K562 (cell line): ENCODE measurements around the gene TMEM106B. TPM values are rescaled to one million over a fixed set of nuclear protein-coding genes. Genes with fewer than 3 reads are reported as not detected.

Experiments
- CHD1 ChIP-seq: fragments of 200-600 bp; sonication (generic); IDR thresholded peaks from one replicate; pipeline ENCODE4 v1.6.1; 2012; ENCODE audit warnings: mild to moderate bottlenecking, moderate library complexity, low read length, inconsistent platforms
- ERF ChIP-seq: fragments of 450-650 bp; formaldehyde crosslinking; IDR thresholded peaks from 2 replicates; pipeline ENCODE4 v1.4.0; 2020; ENCODE audit warnings: mild to moderate bottlenecking, mixed read lengths
- EWSR1 ChIP-seq: fragments of 450-650 bp; IDR thresholded peaks from 2 replicates; pipeline ENCODE4 v1.6.1; 2018; ENCODE audit warnings: borderline replicate concordance, mild to moderate bottlenecking, low read depth, moderate library complexity; ENCODE audit not compliant: partially characterized antibody
- FOXA3 ChIP-seq, 2 experiments: fragments of 450-650 bp in 1 of 2; sonication (generic) in 1 of 2; formaldehyde crosslinking; IDR thresholded peaks in 1 of 2; conservative IDR thresholded peaks in 1 of 2; 2 replicates each; pipeline versions ENCODE4 v1.4.0 to v1.8.0; 2020 to 2022; ENCODE audit warnings: mild to moderate bottlenecking in 2 of 2, missing genetic modification reagents in 1 of 2
- FOXM1 ChIP-seq, 2 experiments: fragments of 450-650 bp in 1 of 2; sonication (generic) in 1 of 2; formaldehyde crosslinking in 1 of 2; IDR thresholded peaks; 2 replicates each; pipeline versions ENCODE4 v1.6.1 to v1.9.0; 2017 to 2022; ENCODE audit warnings: low read depth in 2 of 2, mild to moderate bottlenecking in 2 of 2, missing genetic modification reagents in 1 of 2, moderate library complexity in 1 of 2
- IRF1 ChIP-seq: sonication (generic); formaldehyde crosslinking; IDR thresholded peaks from 2 replicates; pipeline ENCODE4 v1.8.0; 2022; ENCODE audit warnings: missing genetic modification reagents, mild to moderate bottlenecking, borderline replicate concordance
- IRF2 ChIP-seq: sonication (generic); formaldehyde crosslinking; IDR thresholded peaks from 2 replicates; pipeline ENCODE4 v1.8.1; 2022; ENCODE audit warnings: mild to moderate bottlenecking, missing genetic modification reagents
- NKRF ChIP-seq: fragments of 450-650 bp; IDR thresholded peaks from 2 replicates; pipeline ENCODE4 v1.6.1; 2016; ENCODE audit warnings: borderline replicate concordance
- NR0B1 ChIP-seq: fragments of 450-650 bp; IDR thresholded peaks from one replicate; pipeline ENCODE4 v1.6.1; 2018; ENCODE audit warnings: mild to moderate bottlenecking, moderate library complexity; ENCODE audit not compliant: partially characterized antibody
- PML ChIP-seq: IDR thresholded peaks from 2 replicates; pipeline ENCODE4 v1.6.1; 2012; ENCODE audit warnings: low read length, inconsistent platforms
- PTRF ChIP-seq: fragments of 450-650 bp; IDR thresholded peaks from 2 replicates; pipeline ENCODE4 v1.6.1; 2016; ENCODE audit warnings: mild to moderate bottlenecking, missing genetic modification characterization, missing compliant biosample characterization
- RREB1 ChIP-seq: fragments of 250-450 bp; sonication (Bioruptor Pico); IDR thresholded peaks from 2 replicates; pipeline ENCODE4 v1.4.0; 2020
- ZBTB9 ChIP-seq: fragments of 450-650 bp; formaldehyde crosslinking; IDR thresholded peaks from 2 replicates; pipeline ENCODE4 v1.4.0; 2020; ENCODE audit warnings: mild to moderate bottlenecking, moderate library complexity
- ZNF133 ChIP-seq: fragments of 250-450 bp; sonication (Bioruptor Pico); IDR thresholded peaks from 2 replicates; pipeline ENCODE4 v1.4.0; 2020; ENCODE audit warnings: mild to moderate bottlenecking
- ZNF444 ChIP-seq: fragments of 250-450 bp; sonication (Bioruptor Pico); IDR thresholded peaks from 2 replicates; pipeline ENCODE4 v1.4.0; 2020; ENCODE audit warnings: mild to moderate bottlenecking, moderate library complexity
- polyA plus RNA-seq, 8 experiments: library from polyadenylated mRNA; depleted of rRNA in 4 of 8; stranded (reverse) in 5 of 8; unstranded in 3 of 8; fragments of >200 nt; fragmentation: Nextera tagmentation in 2 of 8; fragmentation: Illumina TruSeq in 1 of 8; extraction: Ambion mirVana in 2 of 8; extraction: Trizol in 1 of 8; gene quantifications; 2 replicates each; pipeline versions ENCODE4 v1.2.1 to v1.2.3, GENCODE V29; 2011 to 2014; ENCODE audit warnings: inconsistent platforms in 1 of 8, missing spikeins in 1 of 8
- total RNA-seq, 7 experiments: library from RNA; depleted of rRNA in 6 of 7; stranded (reverse); fragments of >200 nt in 6 of 7; fragmentation: Illumina TruSeq in 2 of 7; extraction: Trizol in 2 of 7; gene quantifications; 2 replicates each; pipeline versions ENCODE4 v1.2.1 to v1.2.3, GENCODE V29; 2011 to 2021; ENCODE audit warnings: low replicate concordance in 1 of 7

TMEM106B gene
- total and polyA plus RNA-seq, 9 of the 15 experiments (the other 6 are each of a cell fraction or from before 2014, with no cell fraction given): 8.6 to 30.4 (median 18.7) TPM

- peak; percentile 80; the same call in 1 of the 2 replicates for TF ChIP-seq RREB1
- no peak for TF ChIP-seq ZNF444 (CRISPR knock-in tag)
- TF ChIP-seq ZBTB9: peak; percentile 28; the same call in 1 of the 2 replicates
- no peak for TF ChIP-seq FOXA3 (CRISPR knock-in tag; conservative IDR thresholded peaks at IDR 0.05 in 1 of 2, IDR thresholded peaks at IDR 0.05 in 1 of 2)
- peak; percentile 63; the same call in 1 of the 2 replicates for TF ChIP-seq IRF1
- TF ChIP-seq CHD1: peak; percentile 65
- no peak for TF ChIP-seq EWSR1
- peak; percentile 60; the same call in 1 of the 2 replicates for TF ChIP-seq PML
- no peak for TF ChIP-seq NR0B1
- TF ChIP-seq ERF: 0 out of 2 replicates have a peak, but pooled peaks have one; percentile 61
- no peak for TF ChIP-seq FOXM1 (IDR thresholded peaks at IDR 0.05; ENCODE audit: low read depth)
- no peak for TF ChIP-seq FOXM1 (CRISPR knock-in tag; IDR thresholded peaks at IDR 0.05; ENCODE audit: low read depth)
- TF ChIP-seq ZNF133 (CRISPR knock-in tag): no peak
- TF ChIP-seq NKRF: 0 out of 2 replicates have a peak, but pooled peaks have one; percentile 30
- no peak for TF ChIP-seq IRF2 (CRISPR knock-in tag)
- TF ChIP-seq PTRF (tag): no peak
Observed at GRCh38 chr7:12211054-12211710, at the start of gene TMEM106B (continued).
